GM18868 (cell line): Measurements from ENCODE around the gene FCHSD2.

Source experiments
- ATAC-seq: cut with Tn5 transposase; IDR thresholded peaks from one replicate; pipeline ENCODE4 v1.9.1; 2021; ENCODE audit warnings: mild to moderate bottlenecking, moderate library complexity; ENCODE audit not compliant: unreplicated experiment

FCHSD2 gene

GRCh38 chr11:73172992-73173656 is 31.0 kb upstream of the FCHSD2 start:
- no peak for ATAC-seq

DNA sequence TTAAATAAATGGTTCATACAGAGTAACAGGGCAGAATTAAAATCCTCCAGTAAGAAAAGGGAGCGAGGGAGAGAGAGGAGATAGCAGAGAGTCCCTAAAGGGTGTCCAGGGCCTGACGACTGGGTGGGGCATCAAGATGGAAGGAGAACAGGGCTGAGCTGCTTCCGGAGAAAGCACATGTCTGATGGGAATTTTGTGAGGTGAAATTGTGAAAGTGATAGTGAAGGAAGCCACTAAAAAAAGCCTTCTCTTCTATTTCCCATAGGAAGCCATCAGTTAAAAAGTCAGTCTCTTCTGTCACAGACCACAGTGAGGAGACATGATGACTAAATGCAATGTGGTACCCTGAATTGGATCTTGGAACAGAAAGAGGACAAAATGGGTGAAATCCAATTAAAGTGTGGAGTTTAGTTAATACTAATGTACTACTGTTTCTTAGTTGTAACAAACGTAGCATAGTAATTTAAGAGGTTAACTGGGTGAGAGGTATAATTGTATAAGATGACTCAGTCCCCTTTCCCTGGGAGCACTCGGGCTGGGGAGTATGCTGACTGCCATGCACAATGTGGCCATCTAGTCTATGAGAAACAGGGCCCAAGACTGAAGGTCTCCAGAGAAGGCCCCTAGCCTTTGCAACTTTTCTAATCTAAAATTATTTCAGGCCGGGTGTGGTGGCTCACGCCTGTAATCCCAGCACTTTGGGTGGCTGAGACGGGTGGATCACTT is 29.5 kb upstream of the FCHSD2 start:
- ATAC-seq: no peak

GRCh38 chr11:73170140-73170539 is 28.0 kb upstream of the FCHSD2 start:
- ATAC-seq: no peak

- no peak for ATAC-seq
These were observed 26.9 kb upstream of the FCHSD2 start for GRCh38 chr11:73168925-73169579.

- no peak for ATAC-seq
These were observed 25.3 kb upstream of the FCHSD2 start for GRCh38 chr11:73167363-73167954.

DNA sequence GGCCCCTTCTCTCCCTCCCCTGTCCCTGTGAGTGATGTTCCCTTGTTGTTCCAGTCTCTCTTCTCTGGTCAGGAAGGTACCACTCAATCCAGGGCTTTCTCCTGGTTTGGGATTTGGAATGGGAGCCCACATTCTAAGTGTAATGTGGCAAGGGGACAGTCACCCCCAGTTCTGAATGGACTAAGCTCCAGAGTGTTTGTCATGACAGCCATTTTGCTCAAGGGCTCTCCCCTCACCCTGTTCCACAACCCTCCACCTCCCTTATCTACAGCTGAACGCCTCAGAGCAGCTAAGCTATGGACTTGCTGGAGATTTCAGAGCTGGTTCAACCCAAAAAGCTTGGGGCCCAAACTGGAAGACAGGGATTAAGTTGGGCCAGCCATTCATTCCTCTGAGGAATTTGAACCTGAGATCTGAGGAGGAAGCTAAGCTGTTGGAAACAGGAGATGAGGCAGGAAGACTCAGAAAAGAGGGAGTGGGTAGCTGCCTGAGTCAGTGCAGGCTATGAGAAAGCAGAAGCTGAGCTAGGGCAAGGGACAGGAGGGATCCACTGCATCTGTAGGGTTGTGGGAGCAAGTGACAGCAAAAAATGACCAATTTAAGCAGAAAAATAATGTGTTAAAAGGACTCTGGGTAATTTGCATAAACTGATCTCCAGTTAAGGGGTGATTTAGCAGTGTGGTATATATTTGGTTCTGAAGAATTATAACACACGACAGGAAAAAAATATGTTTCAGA is 22.9 kb upstream of the FCHSD2 start:
- ATAC-seq: no peak

DNA sequence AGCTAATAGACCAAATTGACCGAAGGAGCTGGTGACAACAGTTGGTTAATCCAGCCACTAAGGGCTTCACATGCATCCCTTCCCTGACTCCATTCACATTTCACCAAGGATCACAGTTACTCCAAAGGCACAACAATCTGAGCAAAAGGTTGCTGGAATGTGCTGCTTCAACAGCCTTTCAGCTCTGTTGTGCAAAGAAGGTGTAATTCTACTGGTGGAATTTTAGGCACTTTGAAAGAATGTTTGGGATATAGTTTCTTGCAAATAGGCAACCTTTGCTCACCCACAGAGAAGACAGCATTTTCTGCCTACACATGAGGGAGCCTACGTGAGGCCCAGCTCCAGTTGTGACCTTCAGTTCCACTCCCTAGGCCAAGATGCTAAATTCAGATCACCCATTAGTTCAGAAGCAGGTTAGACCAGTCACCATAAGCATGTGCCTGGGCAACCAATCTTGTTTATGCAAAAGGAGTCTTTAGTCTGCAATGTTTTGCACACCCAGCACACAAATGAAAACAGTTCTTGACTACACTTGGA is 21.6 kb upstream of the FCHSD2 start:
- ATAC-seq: no peak

DNA sequence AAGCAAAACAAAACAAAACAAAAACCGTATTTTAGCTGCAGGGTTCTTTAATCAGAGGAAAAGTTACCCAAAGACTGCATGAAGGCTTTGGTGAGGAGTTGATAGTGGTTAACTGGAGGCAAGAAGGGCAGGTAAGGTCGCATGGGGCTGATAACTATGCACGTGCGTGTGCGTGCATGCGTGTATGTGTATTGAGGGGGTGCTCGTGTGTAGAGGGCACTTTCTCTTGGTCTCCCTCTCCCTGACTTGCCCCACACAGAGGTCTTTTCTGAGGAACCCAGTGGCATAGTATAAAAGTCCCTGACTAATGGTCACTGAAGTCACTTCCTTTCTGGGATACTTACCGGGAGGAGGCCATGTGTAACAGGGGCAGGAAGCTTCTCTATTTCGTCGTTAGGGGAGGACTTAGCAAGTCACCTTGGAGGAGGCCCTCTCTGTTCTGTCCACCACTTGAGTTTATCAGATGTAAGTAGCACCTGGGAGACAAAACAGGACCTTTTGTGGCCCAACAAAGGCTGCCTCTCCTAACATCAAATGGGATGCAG is 20.1 kb upstream of the FCHSD2 start:
- no peak for ATAC-seq

DNA sequence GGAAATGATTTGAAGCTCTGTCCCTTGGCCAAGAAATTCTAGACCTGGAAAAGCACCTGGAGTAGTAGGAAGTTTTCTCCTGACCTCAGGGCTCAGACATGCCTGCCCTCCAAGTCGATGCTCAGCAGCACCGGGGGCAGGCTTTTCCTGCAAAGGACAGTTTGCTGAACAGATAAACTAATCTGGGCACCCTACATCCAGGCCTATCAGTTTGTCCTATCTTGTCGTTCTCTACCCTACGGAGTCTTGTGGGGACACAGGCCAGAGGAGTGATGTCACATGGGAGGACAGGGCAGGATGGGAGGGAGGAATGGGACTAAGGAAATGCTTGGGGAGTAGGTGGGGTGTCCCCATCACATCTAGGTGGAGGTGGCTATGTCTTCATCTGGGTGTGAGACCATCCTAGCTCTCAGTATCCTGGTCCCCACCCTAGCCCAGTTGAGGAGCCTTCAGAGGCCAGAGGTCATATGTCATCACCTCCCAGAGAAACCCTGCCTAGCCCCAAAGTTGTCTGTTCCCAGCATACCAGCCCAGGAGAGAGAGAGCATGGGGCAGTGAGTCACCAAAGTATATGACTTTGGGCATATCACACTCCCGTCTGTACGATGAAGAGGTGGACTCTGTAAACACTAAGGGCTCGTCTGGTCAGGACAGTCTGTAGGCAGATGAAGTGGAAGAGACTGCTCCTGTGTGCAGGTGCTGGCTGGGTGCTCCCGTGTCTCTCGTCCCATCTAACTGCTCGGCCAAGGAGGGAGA is 18.1 kb upstream of the FCHSD2 start:
- no peak for ATAC-seq

DNA sequence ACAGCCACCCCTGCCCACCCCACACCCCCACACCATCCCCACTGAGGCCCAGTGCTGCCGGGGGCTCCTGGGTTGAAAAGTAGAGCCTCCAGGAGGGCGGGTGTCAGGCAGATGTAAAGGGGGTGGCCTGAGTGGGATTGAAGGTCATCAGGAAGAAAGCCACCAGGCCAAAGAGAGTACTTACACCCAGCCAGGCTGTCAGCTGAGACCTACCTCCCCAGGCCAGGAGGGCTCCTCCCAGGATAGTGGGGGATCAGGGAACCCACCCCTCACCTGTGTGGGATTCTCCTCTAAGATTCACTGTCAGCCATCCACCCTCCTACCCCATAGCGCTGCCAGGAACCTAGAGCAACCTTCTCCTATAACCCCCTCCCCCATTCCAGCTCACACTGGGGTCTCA is 17.2 kb upstream of the FCHSD2 start:
- no peak for ATAC-seq

DNA sequence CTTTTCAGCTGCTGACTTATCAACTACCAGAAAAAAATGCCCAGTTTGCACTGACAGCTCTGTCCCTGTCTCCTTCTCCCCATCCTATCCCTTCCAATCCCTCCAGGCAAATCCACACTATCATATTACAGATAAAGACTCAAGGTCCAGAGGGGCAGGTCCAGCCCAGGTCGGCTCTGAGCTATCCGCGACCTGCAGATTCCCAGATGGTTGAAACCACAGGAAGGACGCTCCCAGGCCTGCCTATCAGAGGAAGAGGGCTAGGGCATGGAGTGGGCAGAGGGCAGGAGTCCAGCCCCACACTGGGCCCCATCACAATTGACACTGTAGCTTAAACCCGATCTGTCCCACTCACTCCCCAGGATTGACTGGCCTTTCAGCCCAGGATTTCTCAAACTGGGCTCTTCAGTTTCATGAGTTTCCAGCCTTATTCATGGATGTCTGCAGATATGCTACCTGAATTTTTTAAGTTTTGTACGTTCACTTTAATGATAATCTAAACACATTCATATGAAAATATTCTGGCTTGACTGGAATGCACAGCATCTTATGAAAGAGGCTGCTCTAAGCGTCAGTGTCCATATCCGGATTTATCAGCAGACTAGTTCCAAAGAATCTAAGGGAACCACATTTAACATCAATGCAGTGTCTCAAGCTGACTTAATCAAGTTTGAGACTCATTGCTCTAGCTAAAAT is 16.4 kb upstream of the FCHSD2 start:
- ATAC-seq: no peak

DNA sequence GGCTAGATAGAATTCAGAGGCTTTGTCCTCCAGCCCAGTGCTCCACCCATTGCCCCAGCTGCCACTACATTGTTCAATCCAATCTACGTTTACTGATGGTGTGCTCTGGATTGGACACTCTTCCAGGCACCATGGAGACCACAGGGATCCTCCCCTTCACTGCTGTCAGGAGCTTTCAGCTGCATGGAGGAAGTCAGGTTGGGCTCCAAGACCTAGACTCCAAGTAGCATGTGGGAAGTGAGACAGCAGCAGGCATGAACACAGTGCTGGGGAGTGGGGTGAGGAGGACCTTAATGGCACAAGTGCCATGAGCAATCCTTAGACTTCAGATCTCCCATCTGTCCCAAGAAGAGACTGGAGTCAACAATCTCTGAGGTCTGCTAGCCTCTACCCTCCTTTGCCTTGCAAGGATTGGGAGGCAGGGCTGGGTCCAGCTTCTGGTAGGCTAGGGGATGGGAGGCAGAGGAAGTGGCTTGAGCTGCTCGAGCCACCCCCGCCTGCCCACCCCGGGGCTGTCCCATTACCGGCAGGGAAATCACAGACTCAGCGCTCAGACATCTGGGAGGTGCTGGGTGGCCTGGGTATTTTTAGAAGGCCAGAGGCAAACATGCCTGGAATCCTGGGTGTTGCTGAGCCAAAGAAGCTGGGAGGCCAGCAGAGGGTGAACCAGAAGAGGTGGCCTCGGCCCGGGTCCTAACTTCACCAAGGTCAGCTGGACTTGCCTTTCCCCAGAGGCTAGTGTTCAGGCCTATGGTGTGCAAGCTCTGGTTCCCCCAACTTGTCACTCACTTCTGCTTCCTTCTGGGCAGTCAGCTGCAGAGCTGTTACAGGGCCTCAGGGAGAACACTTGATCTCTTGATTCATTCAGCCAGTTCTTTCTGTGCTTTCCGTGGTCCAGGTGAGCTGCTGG is 15.2 kb upstream of the FCHSD2 start:
- ATAC-seq: peak; percentile 44

DNA sequence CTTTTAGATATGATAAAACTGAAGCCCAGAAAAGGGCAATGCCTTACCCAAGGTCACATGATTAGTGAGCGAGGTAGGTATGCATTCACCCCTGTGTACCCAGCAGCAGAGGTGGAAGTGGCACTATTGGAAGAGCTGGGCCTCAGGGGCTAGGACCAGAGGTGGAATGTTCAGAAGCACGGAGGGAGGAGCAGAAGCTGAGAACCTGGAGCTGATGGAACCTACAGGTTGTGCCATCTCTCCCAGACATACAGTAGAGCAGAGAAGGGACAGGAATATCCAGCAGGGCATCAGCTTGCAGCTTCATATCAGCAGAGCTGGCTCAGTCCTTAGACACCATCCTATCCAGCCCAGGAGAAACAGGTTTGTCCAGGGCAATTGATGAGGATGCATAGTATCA is 14.6 kb upstream of the FCHSD2 start:
- no peak for ATAC-seq

DNA sequence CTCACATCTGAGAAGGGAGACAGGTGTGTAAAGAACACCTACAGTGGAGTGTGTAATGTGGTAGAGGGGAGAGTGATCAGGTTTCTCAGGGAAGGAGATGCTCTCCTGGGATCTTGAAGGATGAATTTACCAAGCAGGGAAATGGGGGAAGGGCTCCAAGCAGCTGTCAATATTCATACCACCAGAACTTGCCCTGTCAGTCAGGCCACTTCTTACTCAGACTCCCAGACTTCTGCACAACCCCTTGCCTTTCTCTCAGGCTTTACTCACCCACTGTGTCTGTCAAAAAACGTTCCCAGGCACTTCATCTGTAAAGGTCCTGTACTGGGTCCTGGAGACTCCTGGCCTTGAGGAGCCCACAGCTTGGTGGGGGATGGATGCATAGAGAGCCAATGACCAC is 14.0 kb upstream of the FCHSD2 start:
- ATAC-seq: no peak

- no peak for ATAC-seq
These were observed 13.0 kb upstream of the FCHSD2 start for GRCh38 chr11:73155102-73155501.

DNA sequence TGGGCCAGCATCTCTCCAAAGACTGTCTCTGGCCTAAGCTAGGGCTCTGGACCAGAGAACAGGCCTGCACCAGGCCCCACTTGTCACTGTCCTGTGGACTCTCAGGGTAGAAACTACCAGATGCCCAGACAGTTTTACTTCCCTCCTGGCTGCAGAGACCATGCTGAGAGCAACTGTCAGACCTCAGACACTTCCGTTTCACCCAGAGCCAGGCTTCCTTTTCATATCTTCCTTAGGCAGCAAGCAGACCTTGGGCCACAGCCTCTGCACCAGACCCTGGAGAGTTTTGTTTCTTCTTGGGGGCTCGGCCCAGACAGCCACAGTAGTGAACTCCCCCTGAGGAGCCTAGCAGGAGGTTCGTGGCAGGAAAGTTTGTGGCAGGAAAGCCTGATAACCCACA is 12.1 kb upstream of the FCHSD2 start:
- peak; percentile 27 for ATAC-seq

GRCh38 chr11:73152861-73153483 is 10.9 kb upstream of the FCHSD2 start:
- peak; percentile 73 for ATAC-seq
